Tibial nerve (tissue), 4 donors: ENCODE measurements around the gene PAPPA2. TPM values are rescaled to one million over a fixed set of nuclear protein-coding genes. Genes with fewer than 3 reads are reported as not detected.

Experiments
- DNase-seq, 2 donors: peaks; one replicate each; pipeline ENCODE4 v3.0.0-alpha.2; 2019; ENCODE audit warnings: low spot score in 2 of 2
- H3K27ac ChIP-seq, 4 donors: fragments of 200-600 bp; sonication (generic) in 3 of 4; one replicate each; pipeline ENCODE4 v1.5.1; 2017 to 2019; ENCODE audit warnings: mild to moderate bottlenecking in 1 of 4
- H3K27me3 ChIP-seq, 2 donors: fragments of 200-600 bp; sonication (generic) in 1 of 2; one replicate each; pipeline versions ENCODE4 v1.5.1 to v1.6.0; 2017 to 2019
- H3K36me3 ChIP-seq, 3 donors: fragments of 200-600 bp; sonication (generic); one replicate each; pipeline ENCODE4 v1.5.1; 2018 to 2019
- H3K4me1 ChIP-seq, 4 donors: fragments of 200-600 bp; sonication (generic) in 3 of 4; one replicate each; pipeline ENCODE4 v1.5.1; 2017 to 2019
- H3K4me3 ChIP-seq, 4 donors: fragments of 200-600 bp; sonication (generic) in 3 of 4; one replicate each; pipeline ENCODE4 v1.5.1; 2017 to 2019; ENCODE audit warnings: mild to moderate bottlenecking in 1 of 4, moderate library complexity in 1 of 4
- H3K9me3 ChIP-seq, 4 donors: fragments of 200-600 bp; sonication (generic) in 3 of 4; one replicate each; pipeline ENCODE4 v1.5.1; 2017 to 2019
- CTCF ChIP-seq, 5 experiments: fragments of 200-600 bp in 3 of 5; fragments of 450-650 bp in 2 of 5; sonication (generic) in 3 of 5; IDR thresholded peaks; one replicate each; pipeline ENCODE4 v1.5.1; 2016 to 2019; ENCODE audit warnings: antibody characterized with exemption in 5 of 5, mild to moderate bottlenecking in 3 of 5, moderate library complexity in 2 of 5
- EP300 ChIP-seq, 2 donors: sonication (generic); formaldehyde crosslinking; IDR thresholded peaks; one replicate each; pipeline ENCODE4 v1.6.1; 2017; ENCODE audit warnings: antibody characterized with exemption in 2 of 2, mild to moderate bottlenecking in 1 of 2
- POLR2A ChIP-seq, 2 donors: fragments of 450-650 bp; IDR thresholded peaks; one replicate each; pipeline ENCODE4 v1.6.1; 2017; ENCODE audit warnings: antibody characterized with exemption in 2 of 2, mild to moderate bottlenecking in 2 of 2, moderate library complexity in 2 of 2
- whole genome bisulfite sequencing, 2 donors: methylation state at CpG; one replicate each; pipeline ENCODE4 v1.1.5; 2018; 5-methylcytosine and 5-hydroxymethylcytosine counted together
- total RNA-seq, 4 donors: library from RNA; depleted of rRNA; stranded (reverse); fragments of >200 nt; gene quantifications; one replicate each; pipeline ENCODE4 v1.1.0, GENCODE V29; 2016

Gene PAPPA2
- total RNA-seq, 4 donors from 2014 or later = 0.20 to 0.90 (median 0.21) TPM

GRCh38 chr1:176460544-176461336 lies 2.2 kb upstream of the PAPPA2 start:
- peaks cover 0 to 20% (median 0%) of the 10 kb centered on the region in 4 donors for H3K9me3 ChIP-seq
- no peaks in the 10 kb centered on the region for H3K27me3 ChIP-seq
- WGBS, 2 donors = 34 to 50% methylated on average over 2 of the region's 2 CpGs

GRCh38 chr1:176461576-176461975 lies 1.4 kb upstream of the PAPPA2 start:
- WGBS, 2 donors = 50 to 68% methylated on average over 1 of the region's 1 CpG
- H3K4me1 ChIP-seq = no peaks in the 10 kb centered on the region
- peaks cover 0 to 20% (median 0%) of the 10 kb centered on the region in 4 donors for H3K9me3 ChIP-seq
- H3K4me3 ChIP-seq = no peak overlapping the region
- no peak for DNase-seq
- TF ChIP-seq CTCF (IDR thresholded peaks at IDR 0.05) (no peak), EP300 (IDR thresholded peaks at IDR 0.05) (no peak), POLR2A (IDR thresholded peaks at IDR 0.05) (no peak)
- H3K27me3 ChIP-seq = no peaks in the 10 kb centered on the region
- H3K27ac ChIP-seq = no peak overlapping the region
- no peaks in the 10 kb centered on the region for H3K36me3 ChIP-seq

More at GRCh38 chr1:176460544-176461336, 2.2 kb upstream of the PAPPA2 start:
- no peak for DNase-seq
- Histone ChIP-seq H3K4me3 (no peak overlapping the region), H3K36me3 (no peaks in the 10 kb centered on the region), H3K4me1 (no peaks in the 10 kb centered on the region), H3K27ac (no peak overlapping the region)
- TF ChIP-seq CTCF (IDR thresholded peaks at IDR 0.05) = no peak
- TF ChIP-seq POLR2A (IDR thresholded peaks at IDR 0.05) = no peak
- no peak for TF ChIP-seq EP300 (IDR thresholded peaks at IDR 0.05)

- no peaks in the 10 kb centered on the region for H3K36me3 ChIP-seq
- 34 to 35% methylated on average over 3 of the region's 3 CpGs for WGBS, 2 donors
- H3K27ac ChIP-seq = no peak overlapping the region
- no peaks in the 10 kb centered on the region for H3K27me3 ChIP-seq
- DNase-seq = no peak
- no peak overlapping the region for H3K4me3 ChIP-seq
- H3K9me3 ChIP-seq = no peaks in the 10 kb centered on the region
- H3K4me1 ChIP-seq = no peaks in the 10 kb centered on the region
- TF ChIP-seq EP300 (IDR thresholded peaks at IDR 0.05) (no peak), CTCF (IDR thresholded peaks at IDR 0.05) (no peak), POLR2A (IDR thresholded peaks at IDR 0.05) (no peak)
Measured at GRCh38 chr1:176466514-176466913, 3.5 kb downstream of the PAPPA2 start.

- Histone ChIP-seq H3K27ac (no peak overlapping the region), H3K36me3 (no peaks in the 10 kb centered on the region), H3K4me1 (no peaks in the 10 kb centered on the region), H3K4me3 (no peak overlapping the region), H3K27me3 (no peaks in the 10 kb centered on the region), H3K9me3 (no peaks in the 10 kb centered on the region)
- TF ChIP-seq EP300 (IDR thresholded peaks at IDR 0.05) = no peak
- TF ChIP-seq POLR2A (IDR thresholded peaks at IDR 0.05) = no peak
- no peak for TF ChIP-seq CTCF (IDR thresholded peaks at IDR 0.05)
- 49 to 61% methylated on average over 7 of the region's 7 CpGs for WGBS, 2 donors
- DNase-seq = no peak
Measured at GRCh38 chr1:176469450-176470010, 6.6 kb downstream of the PAPPA2 start.
